GM12878 (cell line): Measurements from ENCODE around the gene LRRC75A. TPM values are rescaled to one million over a fixed set of nuclear protein-coding genes. Genes with fewer than 3 reads are reported as not detected.

ENCODE experiments used
- ASH2L ChIP-seq: fragments of 300-600, 200-600 bp; sonication (generic); IDR thresholded peaks from 2 replicates; pipeline ENCODE4 v1.6.1; 2017; ENCODE audit warnings: low read depth, mild to moderate bottlenecking, borderline replicate concordance
- BRCA1 ChIP-seq: IDR thresholded peaks from 2 replicates; pipeline ENCODE4 v1.6.1; 2011; ENCODE audit warnings: low read depth, low read length, improper control_type of control experiment
- CBFB ChIP-seq: IDR thresholded peaks from 2 replicates; pipeline ENCODE4 v1.6.1; 2016; ENCODE audit warnings: antibody characterized with exemption, low read depth
- CBX3 ChIP-seq: fragments of 200-600 bp; sonication (generic); IDR thresholded peaks from 2 replicates; pipeline ENCODE4 v1.6.1; 2016; ENCODE audit warnings: low read depth, borderline replicate concordance
- CREM ChIP-seq: IDR thresholded peaks from 2 replicates; pipeline ENCODE4 v1.6.1; 2014; ENCODE audit warnings: antibody characterized with exemption, low read depth
- DPF2 ChIP-seq: fragments of 450-650 bp; IDR thresholded peaks from 2 replicates; pipeline ENCODE4 v1.6.1; 2017; ENCODE audit warnings: mild to moderate bottlenecking
- E2F8 ChIP-seq: fragments of 450-650 bp; IDR thresholded peaks from 2 replicates; pipeline ENCODE4 v1.6.1; 2018; ENCODE audit warnings: mild to moderate bottlenecking, low read depth, moderate library complexity; ENCODE audit not compliant: partially characterized antibody
- ESRRA ChIP-seq: IDR thresholded peaks from 2 replicates; pipeline ENCODE4 v1.6.1; 2012; ENCODE audit warnings: mild to moderate bottlenecking, low read length, improper control_type of control experiment
- EZH2 ChIP-seq: IDR thresholded peaks from 2 replicates; pipeline ENCODE4 v1.6.1; 2012; ENCODE audit warnings: low read depth, mild to moderate bottlenecking, control low read depth, inconsistent platforms, low read length, borderline replicate concordance; ENCODE audit not compliant: control insufficient read depth
- FOS ChIP-seq: IDR thresholded peaks from 3 replicates; pipeline ENCODE4 v1.6.1; 2011; ENCODE audit warnings: borderline replicate concordance; ENCODE audit not compliant: insufficient read length; ENCODE audit errors: extremely low read depth
- HDGF ChIP-seq: fragments of 450-650 bp; IDR thresholded peaks from 2 replicates; pipeline ENCODE4 v1.6.1; 2016; ENCODE audit warnings: antibody characterized with exemption
- IKZF1 ChIP-seq: fragments of 450-650 bp; conservative IDR thresholded peaks from 2 replicates; pipeline ENCODE4 v1.6.1; 2017; ENCODE audit warnings: antibody characterized with exemption, mild to moderate bottlenecking
- KDM1A ChIP-seq: fragments of 200-600 bp; sonication (generic); IDR thresholded peaks from 2 replicates; pipeline ENCODE4 v1.6.1; 2016; ENCODE audit warnings: borderline replicate concordance
- MYB ChIP-seq: fragments of 150-350 bp; IDR thresholded peaks from 2 replicates; pipeline ENCODE4 v1.6.1; 2014; ENCODE audit warnings: mild to moderate bottlenecking, low read depth, low read length, borderline replicate concordance
- MYC ChIP-seq: IDR thresholded peaks from 2 replicates; pipeline ENCODE4 v1.6.1; 2011; ENCODE audit warnings: mild to moderate bottlenecking, low read length, moderate library complexity, inconsistent platforms; ENCODE audit not compliant: insufficient read depth, insufficient replicate concordance, insufficient read length, severe bottlenecking
- NR2F1 ChIP-seq: fragments of 450-650 bp; conservative IDR thresholded peaks from 2 replicates; pipeline ENCODE4 v1.6.1; 2017; ENCODE audit warnings: mild to moderate bottlenecking
- PML ChIP-seq: IDR thresholded peaks from 2 replicates; pipeline ENCODE4 v1.6.1; 2012; ENCODE audit warnings: low read length, inconsistent platforms
- POLR2AphosphoS5 ChIP-seq: IDR thresholded peaks from 2 replicates; pipeline ENCODE4 v1.6.1; 2011; ENCODE audit warnings: mild to moderate bottlenecking, low read length, inconsistent platforms
- RB1 ChIP-seq: fragments of 450-650 bp; formaldehyde crosslinking; IDR thresholded peaks from 2 replicates; pipeline ENCODE4 v1.6.1; 2017; ENCODE audit warnings: mild to moderate bottlenecking, borderline replicate concordance
- RBBP5 ChIP-seq: fragments of 200-600 bp; sonication (generic); conservative IDR thresholded peaks from 2 replicates; pipeline ENCODE4 v1.6.1; 2016
- REST ChIP-seq: IDR thresholded peaks from 2 replicates; pipeline ENCODE4 v1.6.1; 2012; ENCODE audit warnings: mild to moderate bottlenecking, low read depth, low read length
- SIN3A ChIP-seq: IDR thresholded peaks from 2 replicates; pipeline ENCODE4 v1.6.1; 2012; ENCODE audit warnings: low read depth, low read length, improper control_type of control experiment
- TBL1XR1 ChIP-seq: IDR thresholded peaks from 2 replicates; pipeline ENCODE4 v1.6.1; 2012; ENCODE audit warnings: low read depth, low read length, improper control_type of control experiment
- WRNIP1 ChIP-seq: IDR thresholded peaks from 2 replicates; pipeline ENCODE4 v1.6.1; 2011; ENCODE audit warnings: low read depth, low read length, improper control_type of control experiment, borderline replicate concordance
- ZNF274 ChIP-seq: IDR thresholded peaks from one replicate; pipeline ENCODE4 v1.8.0; 2011; ENCODE audit not compliant: insufficient read length, insufficient read depth
- ZNF384 ChIP-seq: IDR thresholded peaks from 2 replicates; pipeline ENCODE4 v1.6.1; 2012; ENCODE audit warnings: low read depth, mild to moderate bottlenecking, low read length, improper control_type of control experiment, borderline replicate concordance
- ZZZ3 ChIP-seq: IDR thresholded peaks from 2 replicates; pipeline ENCODE4 v1.6.1; 2011; ENCODE audit warnings: low read depth; ENCODE audit not compliant: control insufficient read depth, insufficient read length
- polyA plus RNA-seq, 11 experiments: library from polyadenylated mRNA; depleted of rRNA in 4 of 11; unstranded in 6 of 11; stranded (reverse) in 5 of 11; fragments of >200 nt; fragmentation: Nextera tagmentation in 4 of 11; fragmentation: Illumina TruSeq in 1 of 11; extraction: Ambion mirVana in 4 of 11; extraction: Trizol in 1 of 11; gene quantifications; 1 replicate in 1 of 11; 2 replicates in 10 of 11; pipeline versions ENCODE4 v1.2.1 to v1.2.3, GENCODE V29; 2011 to 2016; ENCODE audit warnings: inconsistent platforms in 2 of 11, missing spikeins in 2 of 11, low read depth in 1 of 11
- total RNA-seq, 4 experiments: library from RNA; depleted of rRNA in 3 of 4; stranded (reverse); fragments of >200 nt in 3 of 4; fragmentation: Illumina TruSeq in 1 of 4; extraction: Trizol in 1 of 4; gene quantifications; 2 replicates each; pipeline versions ENCODE4 v1.2.1 to v1.2.3, GENCODE V29; 2013 to 2021

The LRRC75A gene
- total and polyA plus RNA-seq, 10 of the 15 experiments (the other 5 are each of a cell fraction or from before 2014, with no cell fraction given): 0.01 to 1.3 (median 0.09) TPM; not detected in 2

GRCh38 chr17:16438557-16439302 is 53.3 kb downstream of the LRRC75A start (continued):
- TF ChIP-seq KDM1A (no peak), MYC (peak; percentile 71), WRNIP1 (0 out of 2 replicates have a peak, but pooled peaks have one; percentile 26), ESRRA (peak; percentile 65), ZZZ3 (no peak), POLR2AphosphoS5 (peak; percentile 99), ZNF274 (no peak), ASH2L (no peak), MYB (no peak), BRCA1 (0 out of 2 replicates have a peak, but pooled peaks have one; percentile 26), CREM (peak; percentile 58; the same call in 1 of the 2 replicates), E2F8 (peak; percentile 41), ZNF384 (no peak), RBBP5 (no peak), PML (peak; percentile 99), SIN3A (peak; percentile 81), RB1 (peak; percentile 93; the same call in 1 of the 2 replicates), EZH2 (no peak), REST (no peak), CBX3 (no peak), TBL1XR1 (peak; percentile 72), NR2F1 (peak; percentile 87), FOS (peak; percentile 19), HDGF (no peak; the same call in 1 of the 2 replicates), DPF2 (peak; percentile 15; the same call in 1 of the 2 replicates), CBFB (peak; percentile 89), IKZF1 (peak; percentile 85)
